OCI-LY3 (cell line): ENCODE data around the gene GPX2.

Experiments used
- H2AFZ ChIP-seq: fragments of 200-600, 300-600 bp; shearing (Covaris generic); 2 replicates; pipeline ENCODE4 v1.6.0; 2014; ENCODE audit warnings: antibody characterized with exemption, low read depth, low read length
- H3K27ac ChIP-seq: fragments of 200-600, 300-600 bp; sonication (generic); 2 replicates; pipeline ENCODE4 v1.5.1; 2014; ENCODE audit warnings: mild to moderate bottlenecking, low read length, moderate library complexity, mixed read lengths
- H3K27me3 ChIP-seq: fragments of 200-600, 300-600 bp; sonication (generic); 2 replicates; pipeline ENCODE4 v1.6.1; 2014; ENCODE audit warnings: low read depth, low read length, mixed read lengths
- H3K36me3 ChIP-seq: fragments of 200-600, 300-600 bp; sonication (generic); replicated peaks from 2 replicates; pipeline ENCODE3; 2014; ENCODE audit warnings: low read depth, low read length, mixed read lengths
- H3K4me1 ChIP-seq: fragments of 300-600, 200-600 bp; sonication (generic); 2 replicates; pipeline ENCODE4 v1.6.1; 2014; ENCODE audit warnings: low read length, mixed read lengths
- H3K4me2 ChIP-seq: fragments of 200-600, 300-600 bp; sonication (generic); 2 replicates; pipeline ENCODE4 v1.6.1; 2014; ENCODE audit warnings: low read length, mixed read lengths
- H3K4me3 ChIP-seq: fragments of 300-600, 200-600 bp; sonication (generic); 2 replicates; pipeline ENCODE4 v1.5.1; 2014; ENCODE audit warnings: antibody characterized with exemption, mild to moderate bottlenecking, low read length, moderate library complexity
- H3K79me2 ChIP-seq: fragments of 300-600, 200-600 bp; shearing (Covaris generic); 2 replicates; pipeline ENCODE4 v1.6.1; 2014; ENCODE audit warnings: mild to moderate bottlenecking, low read length, mixed read lengths
- H3K9ac ChIP-seq: fragments of 300-600, 200-600 bp; shearing (Covaris generic); 2 replicates; pipeline ENCODE4 v1.6.0; 2014; ENCODE audit warnings: mild to moderate bottlenecking, low read length, moderate library complexity
- H3K9me3 ChIP-seq: fragments of 200-600, 300-600 bp; shearing (Covaris generic); 2 replicates; pipeline ENCODE4 v1.6.1; 2014; ENCODE audit warnings: low read length, mixed read lengths; ENCODE audit not compliant: insufficient read depth
- H4K20me1 ChIP-seq: fragments of 200-600, 300-600 bp; sonication (generic); 2 replicates; pipeline ENCODE4 v1.6.1; 2016; ENCODE audit warnings: low read length, mixed read lengths; ENCODE audit not compliant: insufficient read depth
- CTCF ChIP-seq: fragments of 200-600, 300-600 bp; sonication (generic); IDR thresholded peaks from 2 replicates; pipeline ENCODE4 v1.5.1; 2014; ENCODE audit warnings: antibody characterized with exemption, low read length, low read depth
- EZH2phosphoT487 ChIP-seq: fragments of 200-600 bp; shearing (Covaris generic); IDR thresholded peaks from 2 replicates; pipeline ENCODE4 v1.6.1; 2018; ENCODE audit warnings: antibody characterized with exemption, mixed run types, low read depth

The GPX2 gene

DNA sequence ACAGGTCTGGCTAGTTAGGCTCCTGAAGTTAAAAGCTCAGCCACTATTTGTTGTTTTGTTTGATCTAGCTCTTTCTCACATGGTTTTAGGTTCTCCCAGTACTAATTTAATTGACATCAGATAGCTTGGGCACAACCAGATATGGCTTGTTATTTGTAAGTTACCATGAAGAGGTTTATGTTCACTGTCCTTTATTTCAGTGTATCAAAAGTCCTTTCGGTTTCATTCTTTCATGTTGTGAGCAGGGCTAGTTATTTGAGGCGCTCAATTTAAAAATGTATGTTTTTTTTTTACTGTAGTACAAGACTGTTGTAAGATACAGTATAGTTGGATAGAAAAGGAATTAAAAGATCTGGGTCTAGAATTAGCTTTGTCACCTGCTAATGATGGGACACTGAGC is 7.0 kb downstream of the GPX2 start:
- no peak overlapping the region for H3K4me2 ChIP-seq
- no peak for TF ChIP-seq EZH2phosphoT487
- no peak for TF ChIP-seq CTCF
- peaks cover 32% of the 10 kb centered on the region for H3K36me3 ChIP-seq
- H3K9me3 ChIP-seq, result no peaks in the 10 kb centered on the region
- no peak overlapping the region for H3K9ac ChIP-seq
- H4K20me1 ChIP-seq, result peaks cover 3% of the 10 kb centered on the region; the same call in 1 of the 2 replicates
- no peaks in the 10 kb centered on the region for H3K27me3 ChIP-seq
- no peak overlapping the region for H3K27ac ChIP-seq
- no peak overlapping the region for H3K4me3 ChIP-seq
- H3K4me1 ChIP-seq, result peaks cover 3% of the 10 kb centered on the region; the same call in 1 of the 2 replicates
- H2AFZ ChIP-seq, result no peak overlapping the region
- no peaks in the 10 kb centered on the region for H3K79me2 ChIP-seq

GRCh38 chr14:64934338-64934929 is 8.1 kb downstream of the GPX2 start:
- no peak overlapping the region for H2AFZ ChIP-seq
- H3K4me3 ChIP-seq, result no peak overlapping the region
- peaks cover 3% of the 10 kb centered on the region; the same call in 1 of the 2 replicates for H3K4me1 ChIP-seq
- TF ChIP-seq CTCF (no peak), EZH2phosphoT487 (no peak)
- no peaks in the 10 kb centered on the region for H3K9me3 ChIP-seq
- H3K27ac ChIP-seq, result no peak overlapping the region
- no peak overlapping the region for H3K4me2 ChIP-seq
- H3K9ac ChIP-seq, result no peak overlapping the region
- peaks cover 34% of the 10 kb centered on the region for H3K36me3 ChIP-seq
- no peaks in the 10 kb centered on the region for H3K79me2 ChIP-seq
- H4K20me1 ChIP-seq, result peaks cover 3% of the 10 kb centered on the region; the same call in 1 of the 2 replicates
- H3K27me3 ChIP-seq, result no peaks in the 10 kb centered on the region

DNA sequence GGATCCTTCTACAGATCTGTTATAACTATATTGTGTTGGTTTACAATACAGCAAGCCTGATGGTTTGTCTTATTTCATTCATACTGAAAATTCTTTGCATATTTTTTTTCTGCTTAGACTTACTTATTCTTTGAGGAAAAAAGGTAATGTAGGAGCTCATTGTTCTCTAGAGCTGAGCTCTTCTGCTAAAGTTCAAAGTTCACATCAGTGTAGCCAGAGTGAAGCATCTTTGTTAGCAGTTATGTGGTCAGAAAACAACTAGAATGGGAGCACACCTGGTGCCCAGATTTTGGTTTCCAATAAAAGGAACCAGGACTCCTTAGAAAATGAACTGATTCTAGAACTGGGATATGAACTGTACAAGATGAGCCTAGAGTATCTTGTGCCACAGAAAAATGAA is 10.3 kb downstream of the GPX2 start:
- H2AFZ ChIP-seq, result no peak overlapping the region
- no peak overlapping the region for H3K27ac ChIP-seq
- no peaks in the 10 kb centered on the region for H3K79me2 ChIP-seq
- no peak overlapping the region for H3K4me3 ChIP-seq
- H4K20me1 ChIP-seq, result peaks cover 3% of the 10 kb centered on the region; the same call in 1 of the 2 replicates
- H3K4me1 ChIP-seq, result no peaks in the 10 kb centered on the region
- no peaks in the 10 kb centered on the region for H3K9me3 ChIP-seq
- peaks cover 39% of the 10 kb centered on the region for H3K36me3 ChIP-seq
- TF ChIP-seq CTCF (no peak), EZH2phosphoT487 (no peak)
- no peak overlapping the region for H3K4me2 ChIP-seq
- H3K9ac ChIP-seq, result no peak overlapping the region
- no peaks in the 10 kb centered on the region for H3K27me3 ChIP-seq

DNA sequence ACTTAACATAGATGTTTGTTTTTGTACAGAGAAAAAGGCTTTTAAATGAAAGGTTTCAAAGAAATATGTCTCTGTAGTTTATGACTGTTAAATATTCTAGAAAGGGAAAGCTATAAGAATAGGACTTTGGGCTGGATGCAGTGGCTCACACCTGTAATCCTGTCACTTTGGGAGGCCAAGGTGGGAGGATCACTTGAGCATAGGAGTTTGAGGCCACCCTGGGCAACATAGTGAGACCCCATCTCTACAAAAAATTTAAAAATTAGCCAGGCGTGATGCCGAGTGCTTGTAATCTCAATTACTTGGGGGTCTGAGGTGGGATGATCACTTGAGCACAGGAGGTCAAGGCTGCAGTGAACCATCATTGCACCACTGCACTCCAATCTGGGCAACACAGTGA is 11.4 kb downstream of the GPX2 start:
- Histone ChIP-seq H3K27me3 (no peaks in the 10 kb centered on the region), H3K9me3 (no peaks in the 10 kb centered on the region), H4K20me1 (peaks cover 8% of the 10 kb centered on the region; the same call in 1 of the 2 replicates), H3K79me2 (no peaks in the 10 kb centered on the region), H3K36me3 (peaks cover 42% of the 10 kb centered on the region), H3K4me3 (no peak overlapping the region), H3K4me1 (no peaks in the 10 kb centered on the region), H3K4me2 (no peak overlapping the region), H3K9ac (no peak overlapping the region), H2AFZ (no peak overlapping the region), H3K27ac (no peak overlapping the region)
- no peak for TF ChIP-seq CTCF
- TF ChIP-seq EZH2phosphoT487, result no peak
